ENCODE measurements around the gene EEFSEC.

- no peak for TF ChIP-seq CTCF (conservative IDR thresholded peaks at IDR 0.05)
- no peak for TF ChIP-seq EZH2 (IDR thresholded peaks at IDR 0.05; ENCODE audit: low read depth)
These were observed 238.7 kb downstream of the EEFSEC start for GRCh38 chr3:128392021-128392420.
